Fibroblast of mammary gland (primary cell): ENCODE measurements around the gene PRDM11.

ENCODE experiments used
- DNase-seq: peaks from one replicate; pipeline ENCODE4 v3.0.0-alpha.2; 2010; ENCODE audit warnings: low read depth
- H3K4me3 ChIP-seq: 2 replicates; pipeline ENCODE4 v1.5.1; 2011; ENCODE audit warnings: low read depth, mild to moderate bottlenecking, low read length, moderate library complexity; ENCODE audit not compliant: control insufficient read depth
- TF ChIP-seq, protein P1 (sequence below): conservative IDR thresholded peaks from 2 replicates; pipeline ENCODE4 v1.5.1; 2011; ENCODE audit warnings: low read depth, low read length, inconsistent platforms; ENCODE audit not compliant: control insufficient read depth, insufficient read depth

The PRDM11 gene

DNA sequence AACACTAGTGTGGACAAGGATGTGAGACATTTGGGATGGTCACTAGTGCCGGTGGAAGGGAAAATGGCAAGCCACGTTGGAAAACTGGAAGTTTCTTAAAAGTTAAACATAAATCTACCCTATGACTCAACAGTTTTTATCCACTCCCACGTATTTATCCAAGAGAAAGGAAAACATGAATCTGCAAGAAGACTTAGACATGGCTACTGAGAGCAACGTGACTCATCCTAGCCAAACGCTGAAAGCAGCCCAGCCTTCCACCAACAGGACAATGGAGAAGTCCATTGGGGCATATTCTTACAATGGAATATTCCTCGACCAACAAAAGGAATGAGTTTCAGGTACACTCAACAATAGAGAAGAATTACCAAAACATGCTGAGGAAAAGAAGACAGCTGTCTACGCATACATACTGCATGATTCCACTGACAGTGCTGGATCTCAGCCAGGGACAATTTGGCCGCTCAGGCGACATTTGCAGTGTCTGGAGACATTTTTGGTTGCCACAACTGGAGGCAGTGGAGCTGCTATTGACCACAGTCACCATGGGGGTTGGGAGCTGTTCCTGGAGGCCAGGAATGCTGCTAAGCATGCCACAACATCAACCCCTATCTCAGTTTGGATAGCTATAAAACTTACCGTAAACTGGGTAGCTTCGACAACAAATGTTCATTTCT, 118.5 kb downstream of the PRDM11 start:
- DNase-seq = peak; percentile 92
- TF ChIP-seq, protein P1, sequence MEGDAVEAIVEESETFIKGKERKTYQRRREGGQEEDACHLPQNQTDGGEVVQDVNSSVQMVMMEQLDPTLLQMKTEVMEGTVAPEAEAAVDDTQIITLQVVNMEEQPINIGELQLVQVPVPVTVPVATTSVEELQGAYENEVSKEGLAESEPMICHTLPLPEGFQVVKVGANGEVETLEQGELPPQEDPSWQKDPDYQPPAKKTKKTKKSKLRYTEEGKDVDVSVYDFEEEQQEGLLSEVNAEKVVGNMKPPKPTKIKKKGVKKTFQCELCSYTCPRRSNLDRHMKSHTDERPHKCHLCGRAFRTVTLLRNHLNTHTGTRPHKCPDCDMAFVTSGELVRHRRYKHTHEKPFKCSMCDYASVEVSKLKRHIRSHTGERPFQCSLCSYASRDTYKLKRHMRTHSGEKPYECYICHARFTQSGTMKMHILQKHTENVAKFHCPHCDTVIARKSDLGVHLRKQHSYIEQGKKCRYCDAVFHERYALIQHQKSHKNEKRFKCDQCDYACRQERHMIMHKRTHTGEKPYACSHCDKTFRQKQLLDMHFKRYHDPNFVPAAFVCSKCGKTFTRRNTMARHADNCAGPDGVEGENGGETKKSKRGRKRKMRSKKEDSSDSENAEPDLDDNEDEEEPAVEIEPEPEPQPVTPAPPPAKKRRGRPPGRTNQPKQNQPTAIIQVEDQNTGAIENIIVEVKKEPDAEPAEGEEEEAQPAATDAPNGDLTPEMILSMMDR = no peak
- H3K4me3 ChIP-seq = no peak overlapping the region

DNA sequence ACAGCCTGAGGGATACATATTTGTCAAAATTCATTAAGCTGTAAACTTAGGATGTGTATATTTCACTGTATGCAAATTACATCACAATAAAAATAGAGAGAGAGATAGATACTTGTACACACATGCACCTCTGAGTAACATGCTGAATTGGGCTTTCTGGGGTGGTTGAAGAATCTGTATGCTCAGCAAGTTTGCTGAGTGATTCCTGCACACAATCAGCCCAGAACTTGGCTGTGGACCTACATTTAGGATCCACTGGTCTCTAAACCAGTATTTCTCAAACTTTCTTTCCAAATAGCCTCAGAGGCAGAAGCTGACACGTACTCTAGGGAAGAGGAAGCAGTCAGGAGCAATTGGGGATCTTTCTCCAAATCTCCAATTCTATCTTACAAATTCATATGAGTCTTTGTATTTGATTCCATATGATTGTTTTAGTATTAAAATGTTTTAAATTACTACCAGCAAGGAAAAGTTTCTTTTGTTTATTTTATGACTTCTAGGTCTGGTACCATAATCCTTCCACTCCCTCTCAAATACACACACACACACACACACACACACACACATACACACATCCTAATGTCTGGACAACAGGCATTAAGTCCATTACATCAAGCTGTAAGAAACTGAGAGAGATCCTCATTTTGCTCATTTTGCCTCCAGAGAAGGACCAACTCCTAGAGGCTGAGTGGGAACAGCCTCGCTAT, 119.7 kb downstream of the PRDM11 start:
- H3K4me3 ChIP-seq = no peak overlapping the region
- TF ChIP-seq, protein P1 = no peak
- no peak for DNase-seq

DNA sequence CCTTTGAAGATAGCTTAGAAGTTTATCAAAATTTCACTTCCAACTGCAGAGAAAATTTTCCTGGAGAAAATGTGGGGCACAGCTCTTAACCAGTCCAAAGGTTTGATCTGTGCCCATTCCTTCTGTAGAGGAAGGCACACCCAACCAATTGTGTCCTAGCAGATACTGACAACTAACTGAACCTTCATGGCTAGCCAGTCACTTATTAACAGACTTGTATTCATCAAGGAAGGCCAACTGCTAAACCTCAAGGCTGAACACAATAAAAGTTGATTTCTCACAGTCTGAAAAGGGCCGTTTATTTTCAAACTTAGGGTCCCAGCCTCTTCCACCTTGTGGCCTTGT, 120.2 kb downstream of the PRDM11 start:
- TF ChIP-seq, protein P1 = no peak
- no peak overlapping the region for H3K4me3 ChIP-seq
- no peak for DNase-seq

DNA sequence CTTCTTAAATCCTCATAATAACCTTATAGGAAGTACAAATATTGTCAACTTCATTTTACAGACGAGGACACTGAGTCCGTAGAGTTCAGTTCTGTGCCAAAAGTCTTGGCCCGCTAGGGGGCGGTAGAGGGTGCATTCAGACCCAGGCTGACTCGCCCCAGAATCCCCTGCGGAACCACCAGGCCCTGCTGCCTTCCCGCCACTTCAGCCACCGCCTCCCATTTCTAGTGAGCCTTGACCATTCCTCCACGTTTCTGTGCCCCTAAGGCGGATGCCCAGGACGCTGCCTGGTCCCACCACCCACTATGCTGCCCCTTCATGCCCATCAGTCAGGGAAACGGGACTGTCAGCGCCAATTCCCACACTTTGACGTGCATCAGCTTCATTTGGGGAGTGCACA, 120.6 kb downstream of the PRDM11 start:
- H3K4me3 ChIP-seq = no peak overlapping the region
- no peak for DNase-seq
- TF ChIP-seq, protein P1 = peak; percentile 28

DNA sequence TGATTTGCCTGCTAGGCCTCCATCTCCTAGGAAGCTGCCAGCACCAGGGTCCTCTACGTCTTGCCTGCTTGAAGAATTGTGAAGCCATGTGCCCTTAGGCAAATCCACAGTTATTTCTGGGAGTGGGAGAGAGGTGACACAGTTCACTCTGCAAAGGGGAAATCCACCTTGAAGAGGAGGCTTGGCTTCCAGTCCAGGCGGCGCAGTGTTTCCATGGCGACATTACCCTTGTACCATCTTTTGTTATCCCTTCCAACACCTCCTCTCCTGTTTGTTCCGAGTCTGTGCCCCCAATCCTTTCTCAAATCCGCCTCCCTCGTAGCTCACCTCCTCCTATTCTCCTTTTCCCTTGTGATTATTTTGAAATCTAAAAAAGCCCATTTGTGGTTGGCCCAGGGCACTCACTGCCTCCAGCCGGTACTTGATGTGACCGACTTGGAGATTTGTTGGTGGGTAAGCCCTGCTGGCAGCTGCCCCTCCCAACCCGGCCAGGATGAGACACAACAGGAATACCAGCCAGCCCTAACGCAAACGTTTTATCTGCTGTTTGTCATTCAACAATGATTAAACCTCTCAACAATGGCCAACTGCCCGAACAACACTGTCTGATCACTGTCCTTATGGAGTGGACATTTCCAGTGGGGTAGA, 121.3 kb downstream of the PRDM11 start:
- DNase-seq = no peak
- no peak overlapping the region for H3K4me3 ChIP-seq
- TF ChIP-seq, protein P1 = no peak

DNA sequence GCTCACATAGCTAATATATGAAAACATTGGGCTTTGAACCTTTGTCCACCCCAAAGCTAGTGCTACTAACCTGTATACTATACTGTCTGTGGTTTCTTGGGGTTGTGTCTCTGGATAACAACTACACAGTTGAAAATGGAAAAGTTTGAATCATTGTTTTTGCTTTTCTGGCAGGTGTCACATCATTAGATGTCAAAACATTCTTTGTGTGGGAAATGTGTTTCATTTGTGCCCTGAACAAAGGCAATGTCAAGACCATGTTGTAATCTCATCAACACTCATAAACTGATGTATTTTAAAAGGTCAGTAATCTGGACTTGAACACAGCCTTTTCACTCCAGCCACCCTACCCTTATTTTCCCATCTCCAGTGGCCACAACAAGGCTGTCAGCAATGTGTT, 123.2 kb downstream of the PRDM11 start:
- no peak for DNase-seq
- no peak overlapping the region for H3K4me3 ChIP-seq
- TF ChIP-seq, protein P1 = no peak
